Caco-2 (cell line): ENCODE measurements around the gene PDE6D. TPM values are rescaled to one million over a fixed set of nuclear protein-coding genes. Genes with fewer than 3 reads are reported as not detected.

Experiments
- BruUV-seq: library from RNA; stranded (reverse); fragments of 400-500 nt; replicated peaks from 2 replicates; lab custom pipeline; 2021; lab: Mats Ljungman, UMichigan
- CTCF ChIA-PET: fragments of 300-600 bp; sonication (Branson Sonifier 250); formaldehyde crosslinking; loops from one replicate; lab custom pipeline; 2022; ENCODE audit warnings: antibody characterized with exemption; lab: Charles Lee
- POLR2A ChIA-PET: fragments of 300-600 bp; sonication (Branson Sonifier 250); formaldehyde crosslinking; loops from one replicate; lab custom pipeline; 2022; ENCODE audit warnings: antibody characterized with exemption; lab: Charles Lee
- DNase-seq, 2 experiments: peaks; one replicate each; pipeline versions ENCODE4 v3.0.0 to v3.0.0-alpha.2; 2020 to 2022
- H3K27me3 ChIP-seq: replicated peaks from 2 replicates; pipeline ENCODE4 v1.6.0; 2011; ENCODE audit warnings: low read length; ENCODE audit not compliant: control insufficient read depth, insufficient read depth
- H3K36me3 ChIP-seq: 2 replicates; pipeline ENCODE4 v1.5.1; 2011; ENCODE audit warnings: low read length; ENCODE audit not compliant: control insufficient read depth, insufficient read depth
- H3K4me1 ChIP-seq: fragments of 250-450 bp; sonication (Bioruptor Pico); 2 replicates; pipeline ENCODE4 v1.5.1; 2020; ENCODE audit warnings: mild to moderate bottlenecking
- H3K4me3 ChIP-seq: 2 replicates; pipeline ENCODE4 v1.5.1; 2011; ENCODE audit warnings: low read depth, mild to moderate bottlenecking, control low read depth, low read length
- H3K9me3 ChIP-seq: fragments of 250-450 bp; sonication (Bioruptor Pico); 2 replicates; pipeline ENCODE4 v1.5.1; 2020; ENCODE audit warnings: mild to moderate bottlenecking, moderate library complexity
- H3K27ac Mint-ChIP-seq: one replicate; pipeline ENCODE4 v1.8.0; 2022; ENCODE audit warnings: mixed read lengths; ENCODE audit not compliant: unreplicated experiment
- H3K27me3 Mint-ChIP-seq: one replicate; pipeline ENCODE4 v1.8.0; 2022; ENCODE audit warnings: mixed read lengths; ENCODE audit not compliant: insufficient read depth, unreplicated experiment
- H3K36me3 Mint-ChIP-seq: one replicate; pipeline ENCODE4 v1.8.0; 2022; ENCODE audit warnings: mild to moderate bottlenecking, mixed read lengths; ENCODE audit not compliant: insufficient read depth, unreplicated experiment
- H3K4me1 Mint-ChIP-seq: one replicate; pipeline ENCODE4 v1.8.0; 2022; ENCODE audit warnings: low read depth, mixed read lengths; ENCODE audit not compliant: unreplicated experiment
- H3K4me3 Mint-ChIP-seq: one replicate; pipeline ENCODE4 v1.8.0; 2022; ENCODE audit warnings: mild to moderate bottlenecking, moderate library complexity, mixed read lengths; ENCODE audit not compliant: unreplicated experiment
- H3K9me3 Mint-ChIP-seq: one replicate; pipeline ENCODE4 v1.8.0; 2022; ENCODE audit warnings: mixed read lengths; ENCODE audit not compliant: unreplicated experiment
- CTCF ChIP-seq, 2 experiments: fragments of 200-600 bp in 1 of 2; IDR thresholded peaks; 1 replicate in 1 of 2; 2 replicates in 1 of 2; pipeline versions ENCODE4 v1.5.1 to v1.8.0; 2011 to 2022; ENCODE audit warnings: antibody characterized with exemption in 1 of 2, control low read depth in 1 of 2, inconsistent platforms in 1 of 2, low read depth in 1 of 2, low read length in 1 of 2, mild to moderate bottlenecking in 1 of 2, moderate library complexity in 1 of 2; ENCODE audit not compliant: insufficient read depth in 1 of 2, severe bottlenecking in 1 of 2, unreplicated experiment in 1 of 2
- intact Hi-C: fragments of 100-400 bp; cut with micrococcal nuclease; formaldehyde crosslinking; loops from one replicate; pipeline ENCODE4 v1.10.0; 2022; ENCODE audit not compliant: unreplicated experiment
- total RNA-seq: library from RNA; stranded (reverse); gene quantifications from 2 replicates; pipeline ENCODE4 v1.2.3, GENCODE V29; 2022

The PDE6D gene
- total RNA-seq, 1 experiment from 2014 or later = 9.1 TPM

GRCh38 chr2:231745303-231746038 is 35.6 kb downstream of the PDE6D start:
- intact Hi-C loops = no loop called here
- no peak for DNase-seq
- BruUV-seq = no TSS peak
- Histone ChIP-seq H3K27me3 (no peaks in the 10 kb centered on the region), H3K9me3 (no peaks in the 10 kb centered on the region), H3K4me1 (no peaks in the 10 kb centered on the region), H3K36me3 (no peaks in the 10 kb centered on the region), H3K4me3 (no peak overlapping the region)
- CTCF ChIA-PET = no interaction called here
- peaks cover 4% of the 10 kb centered on the region for H3K36me3 Mint-ChIP-seq
- no peaks in the 10 kb centered on the region for H3K9me3 Mint-ChIP-seq
- H3K27ac Mint-ChIP-seq = no peak overlapping the region
- no peak for TF ChIP-seq CTCF (IDR thresholded peaks at IDR 0.05; ENCODE audit: insufficient read depth in 1 of 2, low read depth in 1 of 2, low read length in 1 of 2, severe bottlenecking in 1 of 2, unreplicated experiment in 1 of 2)
- H3K4me1 Mint-ChIP-seq = no peaks in the 10 kb centered on the region
- POLR2A ChIA-PET = no interaction called here
- no peaks in the 10 kb centered on the region for H3K27me3 Mint-ChIP-seq
- H3K4me3 Mint-ChIP-seq = no peak overlapping the region

- H3K4me1 Mint-ChIP-seq = no peaks in the 10 kb centered on the region
- no peak overlapping the region for H3K4me3 Mint-ChIP-seq
- no peaks in the 10 kb centered on the region for H3K9me3 ChIP-seq
- intact Hi-C loops = no loop called here
- H3K9me3 Mint-ChIP-seq = no peaks in the 10 kb centered on the region
- H3K27ac Mint-ChIP-seq = no peak overlapping the region
- ChIA-PET CTCF (interaction anchor here (0.8 kb wide), 1 partner anchor 18 kb away, joined by 4 read pairs; no protein-coding TSS in a partner anchor), POLR2A (no interaction called here)
- H3K36me3 Mint-ChIP-seq = peaks cover 4% of the 10 kb centered on the region
- no peak for TF ChIP-seq CTCF (IDR thresholded peaks at IDR 0.05; ENCODE audit: insufficient read depth in 1 of 2, low read depth in 1 of 2, low read length in 1 of 2, severe bottlenecking in 1 of 2, unreplicated experiment in 1 of 2)
- no TSS peak for BruUV-seq
- DNase-seq = no peak
- no peaks in the 10 kb centered on the region for H3K27me3 ChIP-seq
- no peaks in the 10 kb centered on the region for H3K4me1 ChIP-seq
- H3K4me3 ChIP-seq = no peak overlapping the region
- H3K27me3 Mint-ChIP-seq = no peaks in the 10 kb centered on the region
- H3K36me3 ChIP-seq = no peaks in the 10 kb centered on the region
These were observed 37.5 kb downstream of the PDE6D start for GRCh38 chr2:231743376-231744116.

GRCh38 chr2:231737761-231738160 is 43.3 kb downstream of the PDE6D start:
- H3K27me3 Mint-ChIP-seq = no peaks in the 10 kb centered on the region

More at GRCh38 chr2:231737761-231738160, 43.3 kb downstream of the PDE6D start:
- Histone ChIP-seq H3K4me3 (no peak overlapping the region), H3K9me3 (no peaks in the 10 kb centered on the region), H3K36me3 (no peaks in the 10 kb centered on the region), H3K27me3 (no peaks in the 10 kb centered on the region), H3K4me1 (no peaks in the 10 kb centered on the region)
- BruUV-seq = no TSS peak
- intact Hi-C loops = no loop called here
- ChIA-PET POLR2A (no interaction called here), CTCF (interaction anchor here (0.8 kb wide), 1 partner anchor 60 kb away, joined by 3 read pairs; no protein-coding TSS in a partner anchor)
- Mint-ChIP-seq H3K9me3 (no peaks in the 10 kb centered on the region), H3K36me3 (no peaks in the 10 kb centered on the region), H3K4me3 (no peak overlapping the region), H3K4me1 (no peaks in the 10 kb centered on the region), H3K27ac (no peak overlapping the region)
- no peak for TF ChIP-seq CTCF (IDR thresholded peaks at IDR 0.05; ENCODE audit: insufficient read depth in 1 of 2, low read depth in 1 of 2, low read length in 1 of 2, severe bottlenecking in 1 of 2, unreplicated experiment in 1 of 2)
- DNase-seq = no peak
